Common myeloid progenitor, CD34-positive (primary cell): ENCODE data around the gene TEDC1.
A peak's percentile ranks its signal among the peaks of the same experiment; 100 is the strongest.

Source experiments
- CTCF ChIA-PET: fragments of 350-600 bp; sonication (Branson Sonifier 250); formaldehyde crosslinking; loops from one replicate; lab custom pipeline; 2021; ENCODE audit warnings: antibody characterized with exemption; lab: Charles Lee
- POLR2A ChIA-PET: fragments of 350-600 bp; sonication (Branson Sonifier 250); formaldehyde crosslinking; loops from one replicate; lab custom pipeline; 2021; ENCODE audit warnings: antibody characterized with exemption; lab: Charles Lee
- DNase-seq, 3 donors: peaks; one replicate each; pipeline versions ENCODE4 v3.0.0 to v3.0.0-alpha.2; 2013
- H3K27ac ChIP-seq, 2 experiments: 1 replicate in 1 of 2; 2 replicates in 1 of 2; pipeline ENCODE4 v1.7.0; 2013; ENCODE audit warnings: inconsistent platforms in 2 of 2, low read length in 2 of 2, mild to moderate bottlenecking in 2 of 2, low read depth in 1 of 2, moderate library complexity in 1 of 2; ENCODE audit not compliant: severe bottlenecking in 2 of 2, insufficient read depth in 1 of 2, poor library complexity in 1 of 2
- H3K27me3 ChIP-seq, 5 experiments: replicated peaks in 2 of 5; 1 replicate in 3 of 5; 2 replicates in 2 of 5; pipeline versions ENCODE4 v1.6.1 to v1.7.0; 2013; ENCODE audit warnings: low read length in 4 of 5, mild to moderate bottlenecking in 2 of 5, moderate library complexity in 2 of 5, inconsistent platforms in 1 of 5; ENCODE audit not compliant: insufficient read depth in 5 of 5, control insufficient read depth in 4 of 5
- H3K36me3 ChIP-seq, 4 experiments: 1 replicate in 2 of 4; 2 replicates in 2 of 4; pipeline versions ENCODE4 v1.6.1 to v1.7.0; 2013; ENCODE audit warnings: low read length in 3 of 4, control low read depth in 1 of 4, mild to moderate bottlenecking in 1 of 4; ENCODE audit not compliant: control insufficient read depth in 4 of 4, insufficient read depth in 4 of 4
- H3K4me1 ChIP-seq, 4 experiments: 1 replicate in 3 of 4; 2 replicates in 1 of 4; pipeline versions ENCODE4 v1.6.1 to v1.7.1; 2013; ENCODE audit warnings: low read length in 3 of 4, mild to moderate bottlenecking in 3 of 4, control low read depth in 1 of 4, inconsistent platforms in 1 of 4, moderate library complexity in 1 of 4; ENCODE audit not compliant: control insufficient read depth in 4 of 4, insufficient read depth in 4 of 4; ENCODE audit errors: control extremely low read depth in 1 of 4
- H3K4me3 ChIP-seq, 7 experiments: 1 replicate in 4 of 7; 2 replicates in 3 of 7; pipeline versions ENCODE4 v1.5.1 to v1.7.0; 2013; ENCODE audit warnings: mild to moderate bottlenecking in 7 of 7, low read length in 6 of 7, moderate library complexity in 6 of 7, inconsistent platforms in 2 of 7, low read depth in 2 of 7, control low read depth in 1 of 7; ENCODE audit not compliant: insufficient read depth in 4 of 7, control insufficient read depth in 1 of 7; ENCODE audit errors: extremely low read depth in 1 of 7
- H3K9me3 ChIP-seq, 5 experiments: 1 replicate in 4 of 5; 2 replicates in 1 of 5; pipeline versions ENCODE4 v1.6.1 to v1.7.1; 2013; ENCODE audit warnings: low read length in 4 of 5, mild to moderate bottlenecking in 2 of 5, inconsistent platforms in 1 of 5, low read depth in 1 of 5, moderate library complexity in 1 of 5; ENCODE audit not compliant: control insufficient read depth in 4 of 5, insufficient read depth in 2 of 5; ENCODE audit errors: control extremely low read depth in 1 of 5
- WGBS: methylation state at CpG from one replicate; pipeline ENCODE4 v1.1.5; 2013; ENCODE audit not compliant: insufficient coverage; 5-methylcytosine and 5-hydroxymethylcytosine counted together

The TEDC1 gene

GRCh38 chr14:105526776-105527380, 35.8 kb downstream of the TEDC1 start:
- Histone ChIP-seq H3K4me1 (peaks cover 0 to 45% (median 30%) of the 10 kb centered on the region in 4 experiments), H3K27me3 (peaks cover 0 to 46% (median 19%) of the 10 kb centered on the region in 5 experiments), H3K9me3 (no peaks in the 10 kb centered on the region), H3K36me3 (no peaks in the 10 kb centered on the region), H3K27ac (no peak overlapping the region), H3K4me3 (peak overlapping the region in 6 of 7 experiments; percentile 4 to 80 (median 37))
- DNase-seq, result no peak
- WGBS, result 3% methylated on average over 17 of the region's 48 CpGs
- ChIA-PET POLR2A (interaction anchor here (0.6 kb wide), 1 partner anchor 11 kb away, joined by 3 read pairs; no protein-coding TSS in a partner anchor), CTCF (interaction anchor here (0.8 to 1.0 kb wide), 2 partner anchors 8 to 41 kb away, joined by 3 read pairs; partner anchors contain the start of gene CRIP1)

GRCh38 chr14:105527381-105527825, 36.4 kb downstream of the TEDC1 start:
- Histone ChIP-seq H3K36me3 (no peaks in the 10 kb centered on the region), H3K9me3 (no peaks in the 10 kb centered on the region), H3K27ac (no peak overlapping the region), H3K27me3 (peaks cover 0 to 45% (median 19%) of the 10 kb centered on the region in 5 experiments), H3K4me1 (peaks cover 0 to 45% (median 31%) of the 10 kb centered on the region in 4 experiments), H3K4me3 (peak overlapping the region in 5 of 7 experiments; percentile 13 to 80 (median 61))
- ChIA-PET POLR2A (no interaction called here), CTCF (interaction anchor here (0.8 to 1.5 kb wide), 5 partner anchors 8 to 41 kb away, joined by 3 to 4 read pairs (median 3); partner anchors contain the start of gene CRIP1)
- DNase-seq, result no peak
- WGBS, result 39% methylated on average over 18 of the region's 23 CpGs

DNA sequence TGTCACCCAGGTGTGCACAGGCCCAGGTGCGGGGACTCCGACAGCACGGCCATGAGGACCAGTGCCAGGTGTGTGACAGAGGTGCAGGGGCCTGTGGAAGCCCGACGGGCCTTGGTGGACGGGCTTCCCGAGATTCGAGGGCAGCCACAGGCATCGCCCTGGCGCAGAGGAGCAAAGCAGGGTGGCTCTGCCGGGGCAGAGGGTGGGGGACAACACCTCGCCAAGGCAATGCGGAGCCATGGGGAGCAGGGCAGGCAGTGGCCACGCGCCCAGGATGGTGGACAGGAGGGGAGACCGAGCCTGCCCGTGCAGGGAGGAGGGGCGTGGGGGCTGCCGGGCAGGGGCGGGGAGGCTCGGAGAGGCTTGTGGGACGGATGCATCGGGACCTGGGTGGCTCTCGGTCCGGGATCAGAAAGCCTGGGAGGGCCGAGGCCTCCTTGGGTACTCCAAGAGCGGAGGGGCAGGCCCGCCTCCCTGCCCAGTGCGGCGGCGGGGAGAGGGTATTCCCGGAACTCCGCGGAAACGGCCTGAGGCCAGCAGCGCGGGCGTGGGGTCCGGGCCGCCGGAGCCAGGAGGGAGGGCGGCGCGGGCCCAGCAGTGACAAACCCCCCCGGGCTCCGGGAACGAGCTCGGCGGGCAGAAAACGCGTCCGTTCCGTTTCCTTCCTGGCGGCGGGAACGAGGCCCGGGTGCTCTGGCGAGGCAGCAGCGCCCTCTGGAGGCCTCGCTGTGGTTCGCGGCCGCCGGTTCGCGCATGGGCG, 37.0 kb downstream of the TEDC1 start:
- Histone ChIP-seq H3K27me3 (peaks cover 0 to 45% (median 19%) of the 10 kb centered on the region in 5 experiments), H3K27ac (no peak overlapping the region), H3K9me3 (no peaks in the 10 kb centered on the region), H3K4me3 (peak overlapping the region; percentile 13 to 80 (median 63)), H3K4me1 (peaks cover 0 to 45% (median 31%) of the 10 kb centered on the region in 4 experiments), H3K36me3 (no peaks in the 10 kb centered on the region)
- CTCF ChIA-PET, result interaction anchor here (0.6 to 1.8 kb wide), 15 partner anchors 9 to 163 kb away, joined by 3 to 10 read pairs (median 3); no protein-coding TSS in a partner anchor
- 13% methylated on average over 57 of the region's 67 CpGs for WGBS
- POLR2A ChIA-PET, result no interaction called here
- DNase-seq, result peak; percentile 66 to 81 (median 78)

DNA sequence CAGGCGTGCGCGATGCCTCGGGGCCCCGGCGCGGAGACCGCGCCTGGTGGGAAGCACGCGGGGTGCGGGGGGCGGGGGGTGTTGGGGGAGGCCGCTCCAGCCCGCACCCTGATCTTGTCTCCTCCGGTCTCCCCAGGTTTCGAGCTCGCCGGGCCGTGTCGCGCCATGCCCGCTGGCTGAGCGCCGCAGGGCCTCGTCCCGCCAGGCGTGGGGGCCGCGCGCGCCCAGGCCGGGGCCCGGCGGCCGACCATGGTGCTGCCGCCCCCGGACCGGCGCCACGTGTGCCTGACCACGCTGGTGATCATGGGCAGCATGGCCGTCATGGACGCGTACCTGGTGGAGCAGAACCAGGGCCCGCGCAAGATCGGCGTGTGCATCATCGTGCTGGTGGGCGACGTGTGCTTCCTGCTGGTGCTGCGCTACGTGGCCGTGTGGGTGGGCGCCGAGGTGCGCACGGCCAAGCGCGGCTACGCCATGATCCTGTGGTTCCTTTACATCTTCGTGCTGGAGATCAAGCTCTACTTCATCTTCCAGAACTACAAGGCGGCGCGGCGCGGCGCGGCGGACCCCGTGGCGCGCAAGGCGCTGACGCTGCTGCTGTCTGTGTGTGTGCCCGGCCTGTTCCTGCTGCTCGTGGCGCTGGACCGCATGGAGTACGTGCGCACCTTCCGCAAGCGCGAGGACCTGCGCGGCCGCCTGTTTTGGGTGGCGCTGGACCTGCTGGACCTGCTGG, 37.7 kb downstream of the TEDC1 start:
- ChIA-PET POLR2A (no interaction called here), CTCF (interaction anchor here (0.5 to 1.8 kb wide), 15 partner anchors 9 to 189 kb away, joined by 3 to 10 read pairs (median 3); no protein-coding TSS in a partner anchor)
- Histone ChIP-seq H3K27ac (no peak overlapping the region), H3K27me3 (peaks cover 0 to 41% (median 19%) of the 10 kb centered on the region in 5 experiments), H3K36me3 (no peaks in the 10 kb centered on the region), H3K4me1 (peaks cover 0 to 45% (median 31%) of the 10 kb centered on the region in 4 experiments), H3K4me3 (peak overlapping the region; percentile 27 to 80 (median 63)), H3K9me3 (no peaks in the 10 kb centered on the region)
- DNase-seq, result peak in 2 of 3 donors; percentile 41 to 47
- 15% methylated on average over 86 of the region's 89 CpGs for WGBS

DNA sequence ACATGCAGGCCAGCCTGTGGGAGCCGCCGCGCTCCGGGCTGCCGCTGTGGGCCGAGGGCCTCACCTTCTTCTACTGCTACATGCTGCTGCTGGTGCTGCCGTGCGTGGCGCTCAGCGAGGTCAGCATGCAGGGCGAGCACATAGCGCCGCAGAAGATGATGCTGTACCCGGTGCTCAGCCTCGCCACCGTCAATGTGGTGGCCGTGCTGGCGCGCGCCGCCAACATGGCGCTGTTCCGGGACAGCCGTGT, 38.2 kb downstream of the TEDC1 start:
- WGBS, result 35% methylated on average over 24 of the region's 24 CpGs
- Histone ChIP-seq H3K4me1 (peaks cover 0 to 45% (median 31%) of the 10 kb centered on the region in 4 experiments), H3K27me3 (peaks cover 0 to 36% (median 20%) of the 10 kb centered on the region in 5 experiments), H3K9me3 (no peaks in the 10 kb centered on the region), H3K27ac (no peak overlapping the region), H3K36me3 (no peaks in the 10 kb centered on the region), H3K4me3 (peak overlapping the region in 6 of 7 experiments; percentile 27 to 80 (median 58))
- CTCF ChIA-PET, result interaction anchor here (0.9 to 3.1 kb wide), 5 partner anchors 8 to 158 kb away, joined by 3 to 12 read pairs (median 7); no protein-coding TSS in a partner anchor
- DNase-seq, result peak in 1 of 3 donors; percentile 29
- POLR2A ChIA-PET, result no interaction called here

DNA sequence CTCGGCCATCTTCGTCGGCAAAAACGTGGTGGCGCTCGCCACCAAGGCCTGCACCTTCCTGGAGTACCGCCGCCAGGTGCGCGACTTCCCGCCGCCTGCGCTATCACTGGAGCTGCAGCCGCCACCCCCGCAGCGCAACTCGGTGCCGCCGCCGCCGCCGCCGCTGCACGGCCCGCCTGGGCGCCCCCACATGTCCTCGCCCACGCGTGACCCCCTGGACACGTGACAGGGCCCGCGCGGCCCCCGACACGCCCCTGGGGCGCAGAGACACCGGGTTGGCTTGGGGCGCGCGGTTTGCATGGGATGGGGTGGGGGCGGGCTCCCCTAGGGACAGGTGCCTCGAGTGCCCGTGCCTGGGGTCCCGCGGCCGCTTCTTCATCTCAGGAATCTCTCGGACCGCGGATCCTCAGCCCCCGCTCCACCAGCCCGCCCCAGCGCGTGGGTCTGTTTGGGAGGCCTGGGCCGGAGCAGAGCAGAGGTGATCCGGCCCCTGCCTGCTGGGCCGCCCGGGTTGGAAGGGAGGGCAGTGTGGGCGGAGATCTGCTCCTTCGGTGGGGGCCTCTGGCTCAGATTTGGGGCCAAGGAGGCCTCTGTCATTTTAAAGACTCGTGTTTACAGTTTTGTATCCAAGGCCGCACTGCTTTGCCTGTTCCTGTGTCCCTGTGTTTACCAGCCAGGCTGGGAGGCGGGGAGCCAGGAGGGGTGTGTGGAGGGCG, 38.7 kb downstream of the TEDC1 start:
- CTCF ChIA-PET, result interaction anchor here (0.9 to 3.1 kb wide), 5 partner anchors 8 to 159 kb away, joined by 3 to 12 read pairs (median 7); no protein-coding TSS in a partner anchor
- POLR2A ChIA-PET, result no interaction called here
- Histone ChIP-seq H3K9me3 (no peaks in the 10 kb centered on the region), H3K4me1 (peaks cover 0 to 45% (median 31%) of the 10 kb centered on the region in 4 experiments), H3K27ac (no peak overlapping the region), H3K36me3 (no peaks in the 10 kb centered on the region), H3K27me3 (peaks cover 0 to 36% (median 21%) of the 10 kb centered on the region in 5 experiments), H3K4me3 (peak overlapping the region in 6 of 7 experiments; percentile 10 to 80 (median 53))
- WGBS, result 57% methylated on average over 30 of the region's 63 CpGs
- DNase-seq, result peak in 1 of 3 donors; percentile 14
